Endothelial cell (in vitro differentiated cells): ENCODE data around the gene ABCC9. TPM values are rescaled to one million over a fixed set of nuclear protein-coding genes. Genes with fewer than 3 reads are reported as not detected.

Source experiments
- DNase-seq: peaks from one replicate; pipeline ENCODE4 v3.0.0; 2021; ENCODE audit warnings: low spot score
- H3K27ac Mint-ChIP-seq: one replicate; pipeline ENCODE4 v1.8.0; 2021; ENCODE audit warnings: mixed read lengths, inconsistent platforms; ENCODE audit not compliant: unreplicated experiment
- H3K27me3 Mint-ChIP-seq: one replicate; pipeline ENCODE4 v1.8.0; 2021; ENCODE audit warnings: mild to moderate bottlenecking, moderate library complexity, mixed read lengths, inconsistent platforms; ENCODE audit not compliant: unreplicated experiment
- H3K36me3 Mint-ChIP-seq: one replicate; pipeline ENCODE4 v1.8.0; 2021; ENCODE audit warnings: mild to moderate bottlenecking, low read depth, mixed read lengths, inconsistent platforms; ENCODE audit not compliant: unreplicated experiment
- H3K4me1 Mint-ChIP-seq: one replicate; pipeline ENCODE4 v1.8.0; 2021; ENCODE audit warnings: mild to moderate bottlenecking, mixed read lengths, inconsistent platforms; ENCODE audit not compliant: unreplicated experiment
- H3K4me3 Mint-ChIP-seq: one replicate; pipeline ENCODE4 v1.8.0; 2021; ENCODE audit warnings: mild to moderate bottlenecking, mixed read lengths, inconsistent platforms; ENCODE audit not compliant: unreplicated experiment
- H3K9me3 Mint-ChIP-seq: one replicate; pipeline ENCODE4 v1.8.0; 2021; ENCODE audit warnings: mixed read lengths, inconsistent platforms; ENCODE audit not compliant: unreplicated experiment
- CTCF ChIP-seq: fragments of 200-600 bp; sonication (generic); IDR thresholded peaks from one replicate; pipeline ENCODE4 v1.5.0; 2021; ENCODE audit warnings: antibody characterized with exemption; ENCODE audit not compliant: unreplicated experiment
- total RNA-seq: library from RNA; stranded (reverse); fragmentation: NEBNext Ultra II Directional; extraction: Animal tissue kit (Norgen Biotek cat#: 25700); gene quantifications from one replicate; pipeline ENCODE4 v1.2.1, GENCODE V29; 2021; ENCODE audit not compliant: unreplicated experiment

The ABCC9 gene
- total RNA-seq, 1 donor from 2014 or later = 1.2 TPM

- Mint-ChIP-seq H3K9me3 (no peaks in the 10 kb centered on the region), H3K4me1 (peaks cover 11% of the 10 kb centered on the region), H3K36me3 (no peaks in the 10 kb centered on the region), H3K27ac (no peak overlapping the region), H3K27me3 (no peaks in the 10 kb centered on the region), H3K4me3 (no peak overlapping the region)
- no peak for DNase-seq
- TF ChIP-seq CTCF = no peak
Measured at GRCh38 chr12:21984375-21984774, 43.1 kb upstream of the ABCC9 start.

- H3K4me1 Mint-ChIP-seq = peaks cover 17% of the 10 kb centered on the region
- no peak for DNase-seq
- no peak overlapping the region for H3K4me3 Mint-ChIP-seq
- no peaks in the 10 kb centered on the region for H3K9me3 Mint-ChIP-seq
- H3K36me3 Mint-ChIP-seq = no peaks in the 10 kb centered on the region
- no peak for TF ChIP-seq CTCF
- H3K27me3 Mint-ChIP-seq = no peaks in the 10 kb centered on the region
- H3K27ac Mint-ChIP-seq = no peak overlapping the region
Measured at GRCh38 chr12:21983095-21983494, 41.9 kb upstream of the ABCC9 start.

- TF ChIP-seq CTCF = no peak
- no peaks in the 10 kb centered on the region for H3K9me3 Mint-ChIP-seq
- no peaks in the 10 kb centered on the region for H3K27me3 Mint-ChIP-seq
- DNase-seq = no peak
- H3K4me3 Mint-ChIP-seq = no peak overlapping the region
- H3K27ac Mint-ChIP-seq = no peak overlapping the region
- peaks cover 8% of the 10 kb centered on the region for H3K4me1 Mint-ChIP-seq
- H3K36me3 Mint-ChIP-seq = no peaks in the 10 kb centered on the region
Measured at GRCh38 chr12:21980544-21980943, 39.3 kb upstream of the ABCC9 start.

GRCh38 chr12:21975293-21975692 lies 34.1 kb upstream of the ABCC9 start:
- TF ChIP-seq CTCF = no peak
- H3K27me3 Mint-ChIP-seq = no peaks in the 10 kb centered on the region
- no peak for DNase-seq
- H3K4me1 Mint-ChIP-seq = peaks cover 8% of the 10 kb centered on the region
- H3K27ac Mint-ChIP-seq = no peak overlapping the region
- H3K9me3 Mint-ChIP-seq = no peaks in the 10 kb centered on the region
- H3K4me3 Mint-ChIP-seq = no peak overlapping the region
- no peaks in the 10 kb centered on the region for H3K36me3 Mint-ChIP-seq

GRCh38 chr12:21973221-21973620 lies 32.0 kb upstream of the ABCC9 start:
- DNase-seq = no peak
- no peak overlapping the region for H3K27ac Mint-ChIP-seq
- H3K4me3 Mint-ChIP-seq = no peak overlapping the region
- TF ChIP-seq CTCF = no peak
- no peaks in the 10 kb centered on the region for H3K9me3 Mint-ChIP-seq
- H3K36me3 Mint-ChIP-seq = no peaks in the 10 kb centered on the region
- H3K27me3 Mint-ChIP-seq = peaks cover 1% of the 10 kb centered on the region
- H3K4me1 Mint-ChIP-seq = no peaks in the 10 kb centered on the region
